ENCODE measurements around the gene SYN1.
A peak's percentile ranks its signal among the peaks of the same experiment; 100 is the strongest.

SYN1 gene

DNA sequence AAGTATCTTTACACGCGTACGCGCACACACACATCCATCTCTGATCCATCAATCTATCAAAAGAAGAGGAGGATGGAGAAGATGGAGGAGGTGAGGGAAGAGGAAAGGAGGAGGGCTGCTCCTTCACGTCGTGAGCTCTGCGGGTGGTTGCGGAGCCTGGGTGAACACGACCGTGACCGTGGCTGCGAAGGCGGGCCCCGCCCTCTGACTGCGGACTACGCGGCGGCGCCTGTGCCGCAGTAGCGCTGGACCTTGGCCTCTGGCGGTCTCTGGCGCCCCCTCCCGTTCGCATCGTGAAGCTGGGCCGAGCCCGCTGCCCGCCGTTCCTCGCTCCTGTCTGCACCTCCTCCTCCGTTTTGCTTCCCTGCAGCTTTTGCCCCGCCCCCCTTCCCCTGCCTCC is 96.4 kb downstream of the SYN1 start:
- peak; percentile 49 for DNase-seq (ENCODE audit: low spot score)

All from HuH-7 (cell line).